ENCODE data around the gene MICALL2.

- TF ChIP-seq CTCF (conservative IDR thresholded peaks at IDR 0.05; ENCODE audit: low read length) (no peak), EZH2phosphoT487 (IDR thresholded peaks at IDR 0.05; ENCODE audit: borderline replicate concordance) (no peak)
Measured at GRCh38 chr7:1493571-1493970, 34.3 kb upstream of the MICALL2 start.
